HFF-Myc (cell line): ENCODE measurements around the gene TRIO.

Source experiments
- DNase-seq: peaks from one replicate; pipeline ENCODE4 v3.0.0-alpha.2; 2011; ENCODE audit warnings: low read depth; ENCODE audit errors: extremely low read depth
- H3K4me3 ChIP-seq: replicated peaks from 2 replicates; pipeline ENCODE4 v1.5.1; 2011; ENCODE audit warnings: low read depth, mild to moderate bottlenecking, control low read depth, low read length
- CTCF ChIP-seq: IDR thresholded peaks from 2 replicates; pipeline ENCODE4 v1.5.1; 2012; ENCODE audit warnings: mild to moderate bottlenecking, low read depth, low read length, control low read depth; ENCODE audit errors: missing control alignments

TRIO gene

DNA sequence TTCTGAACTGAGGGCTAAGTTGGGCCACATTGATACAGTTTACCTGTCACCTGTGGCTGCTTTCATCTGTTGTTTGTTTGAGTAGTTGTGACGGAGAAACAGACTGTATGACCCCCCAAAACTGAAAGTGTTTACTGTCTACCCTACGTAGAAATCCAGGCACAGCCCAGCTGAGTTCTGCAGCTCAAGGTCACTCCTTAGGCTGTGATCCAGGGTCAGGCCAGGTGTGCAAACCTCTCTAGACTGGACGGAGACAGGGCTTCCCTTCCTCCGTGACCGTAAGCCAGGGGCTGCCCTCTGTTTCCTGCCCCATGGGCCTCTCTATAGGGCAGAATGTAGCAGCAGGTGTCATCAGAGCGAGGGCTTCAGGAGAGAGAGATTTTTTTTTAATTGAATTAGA is 230.5 kb downstream of the TRIO start:
- H3K4me3 ChIP-seq: no peak overlapping the region
- DNase-seq: no peak
- TF ChIP-seq CTCF: no peak

- no peak overlapping the region for H3K4me3 ChIP-seq
- TF ChIP-seq CTCF: no peak
- no peak for DNase-seq
Observed at GRCh38 chr5:14374100-14374499, 231.0 kb downstream of the TRIO start.

- no peak for DNase-seq
- TF ChIP-seq CTCF: no peak
- H3K4me3 ChIP-seq: no peak overlapping the region
Observed at GRCh38 chr5:14376789-14377188, 233.6 kb downstream of the TRIO start.

DNA sequence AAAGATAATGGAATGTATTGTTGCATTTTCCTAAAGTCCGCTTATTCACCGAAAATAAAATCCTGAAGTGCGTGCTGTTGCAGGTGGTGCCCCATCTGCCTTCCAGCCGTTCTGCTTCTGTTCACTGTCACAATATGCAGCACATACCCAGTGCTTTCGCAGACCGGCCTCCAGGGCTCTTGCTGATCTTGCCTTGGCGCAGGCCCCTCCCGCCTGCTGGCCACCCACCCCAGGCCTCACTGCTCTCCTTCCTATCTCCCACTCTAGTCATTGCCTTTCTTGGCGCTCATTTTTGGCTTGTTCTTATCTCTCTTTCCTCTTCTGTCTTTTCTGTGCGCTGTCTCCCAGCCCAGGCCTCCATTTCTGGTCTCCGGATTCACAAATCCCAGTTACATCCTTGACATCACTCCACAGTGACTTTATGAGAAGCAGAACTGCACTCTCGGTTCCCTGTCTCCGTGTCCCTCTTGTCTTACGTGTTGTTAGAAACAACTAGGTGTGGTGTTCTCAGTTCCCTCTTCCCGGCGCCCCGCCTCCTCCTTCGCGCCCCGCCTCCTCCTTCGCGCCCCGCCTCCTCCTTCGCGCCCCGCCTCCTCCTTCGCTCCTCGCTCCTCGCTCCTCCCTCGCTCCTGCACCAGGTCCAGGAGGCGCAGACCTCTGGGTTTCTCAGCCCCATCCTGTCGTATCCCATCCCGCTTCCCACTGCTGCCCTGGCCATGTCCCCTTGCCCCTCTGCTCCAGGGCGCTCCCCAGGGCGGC is 236.8 kb downstream of the TRIO start:
- no peak for DNase-seq
- TF ChIP-seq CTCF: no peak
- no peak overlapping the region for H3K4me3 ChIP-seq

GRCh38 chr5:14380712-14381111 is 237.6 kb downstream of the TRIO start:
- no peak for TF ChIP-seq CTCF
- H3K4me3 ChIP-seq: no peak overlapping the region
- no peak for DNase-seq

DNA sequence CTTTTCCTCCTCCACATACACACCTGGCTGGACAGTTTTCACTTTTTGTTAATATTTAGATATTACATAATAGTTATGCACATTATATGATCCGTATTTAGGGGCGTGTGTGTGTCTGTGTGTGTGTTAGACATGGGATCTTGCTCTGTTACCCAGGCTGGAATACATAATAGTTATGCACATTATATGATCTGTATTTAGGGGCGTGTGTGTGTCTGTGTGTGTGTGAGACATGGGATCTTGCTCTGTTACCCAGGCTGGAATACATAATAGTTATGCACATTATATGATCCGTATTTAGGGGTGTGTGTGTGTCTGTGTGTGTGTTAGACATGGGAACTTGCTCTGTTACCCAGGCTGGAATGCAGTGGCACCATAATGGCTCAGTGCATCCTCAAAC is 239.5 kb downstream of the TRIO start:
- no peak for TF ChIP-seq CTCF
- DNase-seq: no peak
- H3K4me3 ChIP-seq: no peak overlapping the region

- H3K4me3 ChIP-seq: no peak overlapping the region
- DNase-seq: no peak
- no peak for TF ChIP-seq CTCF
Observed at GRCh38 chr5:14383923-14384322, 240.8 kb downstream of the TRIO start.
